IPS-18c (cell line): Measurements from ENCODE around the gene SERPINA9.
"Not testable (repeated sequence)": the region's sequence is repeated elsewhere in the genome, so short reads cannot be mapped to it uniquely, and the experiment has no call there.

Experiments
- H3K4me3 ChIP-seq: 2 replicates; pipeline ENCODE4 v1.7.0; 2013; ENCODE audit warnings: low read depth, mild to moderate bottlenecking, low read length, moderate library complexity; ENCODE audit not compliant: insufficient read depth
- H3K9me3 ChIP-seq: one replicate; pipeline ENCODE4 v1.6.1; 2013; ENCODE audit warnings: mild to moderate bottlenecking, low read length, moderate library complexity; ENCODE audit not compliant: control insufficient read depth, insufficient read depth

Gene SERPINA9

DNA sequence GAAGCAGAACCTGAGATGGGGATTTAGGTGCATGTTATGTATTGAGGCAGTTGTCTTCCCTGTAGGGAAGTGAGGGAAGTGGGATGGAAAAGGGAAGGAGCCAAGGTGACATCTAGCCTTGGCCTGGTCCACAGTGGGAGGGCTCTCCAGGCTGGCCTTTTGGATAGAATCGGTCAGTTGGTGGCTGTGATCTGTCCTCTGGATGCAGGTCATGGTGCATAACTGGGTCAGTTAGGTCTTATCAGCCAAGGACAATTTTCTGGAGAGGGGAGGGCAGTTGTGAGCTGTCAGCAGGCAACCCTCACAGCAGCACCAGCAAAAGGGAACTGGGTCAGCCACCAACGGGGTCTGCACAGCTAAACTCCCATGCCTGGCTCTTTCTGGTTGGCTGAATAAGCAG, 23.7 kb upstream of the SERPINA9 start:
- Histone ChIP-seq H3K4me3 (no peak overlapping the region), H3K9me3 (no peaks in the 10 kb centered on the region)

- Histone ChIP-seq H3K4me3 (no peak overlapping the region), H3K9me3 (no peaks in the 10 kb centered on the region)
These were observed 22.2 kb upstream of the SERPINA9 start for GRCh38 chr14:94498215-94498614.

GRCh38 chr14:94494085-94494484, 18.1 kb upstream of the SERPINA9 start:
- Histone ChIP-seq H3K9me3 (no peaks in the 10 kb centered on the region), H3K4me3 (no peak overlapping the region)

DNA sequence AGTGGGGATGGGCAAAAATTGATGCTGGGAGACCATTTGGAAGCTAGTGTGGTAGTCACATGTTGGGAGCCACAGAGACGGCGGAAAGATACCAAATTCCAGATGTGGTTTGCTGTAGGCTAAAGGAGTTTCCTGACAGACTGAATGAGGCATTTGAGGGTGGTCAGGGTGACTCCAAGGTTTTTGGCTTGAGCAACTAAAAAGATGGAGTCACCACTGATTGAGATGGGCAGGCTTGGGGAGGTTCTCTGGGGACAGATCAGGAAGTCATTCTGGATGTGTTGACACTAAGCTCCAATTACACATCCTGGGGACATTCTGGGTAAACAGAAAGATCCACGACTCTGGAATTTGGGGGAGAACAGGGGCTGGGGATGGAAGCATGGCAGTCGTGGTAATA, 15.5 kb upstream of the SERPINA9 start:
- H3K9me3 ChIP-seq, result no peaks in the 10 kb centered on the region
- H3K4me3 ChIP-seq, result no peak overlapping the region

GRCh38 chr14:94489336-94489735, 13.3 kb upstream of the SERPINA9 start:
- Histone ChIP-seq H3K4me3 (no peak overlapping the region), H3K9me3 (no peaks in the 10 kb centered on the region)

DNA sequence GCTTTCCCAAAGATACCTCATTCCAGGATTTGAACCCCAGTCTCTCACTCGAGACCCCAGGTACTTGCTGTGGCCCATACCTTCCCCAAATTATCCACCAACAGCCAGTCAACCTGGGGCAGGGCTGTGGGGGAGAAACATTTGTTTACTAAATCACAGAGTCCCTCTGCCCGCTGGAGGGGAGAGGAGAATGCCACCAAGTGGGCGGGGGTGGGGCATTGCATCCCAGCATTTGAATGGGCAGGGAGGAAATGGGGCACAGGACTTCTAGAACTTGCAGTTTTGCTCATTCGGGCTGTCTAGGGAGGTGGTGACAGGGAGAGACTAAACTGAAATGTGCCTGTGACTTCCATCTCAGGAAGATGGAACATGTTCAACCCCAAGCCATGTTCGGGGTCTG, 10.9 kb upstream of the SERPINA9 start:
- peak overlapping the region; percentile 20 for H3K4me3 ChIP-seq
- H3K9me3 ChIP-seq, result no peaks in the 10 kb centered on the region

GRCh38 chr14:94485944-94486841, 10.2 kb upstream of the SERPINA9 start:
- Histone ChIP-seq H3K9me3 (no peaks in the 10 kb centered on the region), H3K4me3 (peak overlapping the region; percentile 38; the same call in 1 of the 2 replicates)

DNA sequence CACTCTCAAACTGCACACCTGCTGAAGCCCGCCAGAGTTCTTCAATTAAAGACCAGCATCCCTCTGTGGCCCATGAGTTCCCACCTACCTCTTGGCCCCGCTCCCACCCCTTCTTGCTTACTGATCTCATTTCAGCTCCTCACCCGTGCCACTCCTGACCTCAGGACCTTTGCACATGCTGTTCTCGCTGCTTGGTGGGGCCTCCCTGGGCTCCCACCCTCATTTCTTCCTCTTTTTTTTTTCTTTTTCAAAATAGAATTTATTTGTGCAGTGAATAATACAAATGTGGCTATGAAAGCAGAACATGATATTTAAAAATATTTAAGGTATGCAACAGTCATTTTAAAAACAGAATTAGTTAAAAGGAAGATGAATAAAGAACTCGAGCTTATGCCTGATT, 8.5 kb upstream of the SERPINA9 start:
- Histone ChIP-seq H3K4me3 (no peak overlapping the region), H3K9me3 (no peaks in the 10 kb centered on the region)

- Histone ChIP-seq H3K9me3 (peaks cover 5% of the 10 kb centered on the region), H3K4me3 (no peak overlapping the region)
These were observed 7.8 kb upstream of the SERPINA9 start for GRCh38 chr14:94483729-94484275.

DNA sequence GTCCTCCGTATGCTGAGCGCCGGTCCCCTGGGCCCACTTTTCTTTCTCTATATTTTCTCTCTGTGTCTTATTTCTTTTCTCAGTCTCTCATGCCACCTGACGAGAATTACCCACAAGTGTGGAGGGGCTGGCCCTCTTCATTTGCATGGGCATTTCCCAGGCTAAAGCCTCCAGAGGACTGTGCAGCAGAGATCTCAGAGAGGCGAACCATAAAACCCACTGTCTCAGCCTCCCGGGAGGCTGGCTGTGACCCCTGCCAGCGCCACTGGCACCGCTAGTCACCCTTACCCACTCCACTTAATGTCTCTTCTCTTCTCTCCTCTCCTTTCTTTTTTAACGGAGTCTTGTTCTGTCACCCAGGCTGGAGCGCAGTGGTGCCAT, 7.1 kb upstream of the SERPINA9 start:
- Histone ChIP-seq H3K9me3 (peaks cover 5% of the 10 kb centered on the region), H3K4me3 (no peak overlapping the region)

DNA sequence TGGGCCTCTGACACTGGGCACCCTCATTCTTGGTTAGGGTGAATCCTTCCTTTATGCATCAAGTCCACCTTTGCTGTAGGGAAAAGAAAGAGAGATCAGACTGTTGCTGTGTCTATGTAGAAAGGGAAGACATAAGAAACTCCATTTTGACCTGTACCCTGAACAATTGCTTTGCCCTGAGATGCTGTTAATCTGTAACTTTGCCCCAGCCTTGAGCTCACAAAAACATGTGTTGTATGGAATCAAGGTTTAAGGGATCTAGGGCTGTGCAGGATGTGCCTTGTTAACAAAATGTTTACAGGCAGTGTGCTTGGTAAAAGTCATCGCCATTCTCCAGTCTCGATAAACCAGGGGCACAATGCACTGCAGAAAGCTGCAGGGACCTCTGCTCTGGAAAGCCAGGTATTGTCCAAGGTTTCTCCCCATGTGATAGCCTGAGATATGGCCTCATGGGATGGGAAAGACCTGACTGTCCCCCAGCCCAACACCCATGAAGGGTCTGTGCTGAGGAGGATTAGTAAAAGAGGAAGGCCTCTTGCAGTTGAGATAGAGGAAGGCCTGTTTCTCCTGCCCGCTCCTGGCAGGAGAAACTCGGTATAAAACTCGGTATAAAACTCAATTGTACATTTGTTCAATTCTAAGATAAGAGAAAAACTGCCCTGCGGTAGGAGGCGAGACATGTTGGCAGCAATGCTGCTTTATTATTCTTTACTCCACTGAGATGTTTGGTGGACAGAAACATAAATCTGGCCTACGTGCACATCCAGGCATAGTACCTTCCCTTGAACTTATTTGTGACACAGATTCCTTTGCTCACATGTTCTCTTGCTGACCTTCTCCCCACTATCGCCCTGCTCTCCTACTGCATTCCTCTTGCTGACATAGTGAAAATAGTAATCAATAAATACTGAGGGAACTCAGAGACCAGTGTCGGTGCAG, 6.4 kb upstream of the SERPINA9 start:
- not testable (repeated sequence) for H3K9me3 ChIP-seq, H3K4me3 ChIP-seq

DNA sequence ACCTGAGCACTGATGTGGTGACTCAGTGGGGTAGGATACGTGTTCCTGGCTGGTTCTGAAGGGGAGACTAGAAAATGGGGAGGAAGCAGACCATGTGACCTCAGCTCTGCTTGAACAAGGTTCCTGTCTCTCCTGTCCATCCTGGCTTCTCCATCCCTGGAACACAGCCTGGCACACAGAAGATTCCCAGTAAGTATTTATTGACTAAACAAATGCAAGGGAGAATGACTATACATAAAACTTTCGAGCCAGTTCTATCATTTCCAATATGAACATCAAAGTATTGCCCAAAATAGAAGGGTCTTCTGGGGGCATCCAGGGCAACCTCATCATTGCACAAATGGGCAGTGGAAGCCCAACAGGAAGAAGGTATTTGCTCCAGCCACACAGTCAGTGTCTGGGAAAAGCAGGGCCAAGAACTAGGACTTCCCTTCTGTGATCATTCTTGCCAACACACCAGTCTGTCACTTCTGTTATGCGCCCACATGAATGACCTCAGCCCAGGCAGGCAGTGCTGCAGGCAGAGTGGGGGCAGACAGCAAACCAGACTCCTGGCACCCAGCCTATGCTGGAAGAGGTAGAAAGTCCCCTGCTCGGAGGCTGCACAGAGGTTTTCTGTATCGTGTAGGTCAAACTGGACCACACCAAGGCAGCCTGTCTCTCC, 5.6 kb upstream of the SERPINA9 start:
- Histone ChIP-seq H3K4me3 (no peak overlapping the region), H3K9me3 (peaks cover 5% of the 10 kb centered on the region)

GRCh38 chr14:94480809-94481208, 4.8 kb upstream of the SERPINA9 start:
- Histone ChIP-seq H3K9me3 (peaks cover 5% of the 10 kb centered on the region), H3K4me3 (no peak overlapping the region)

DNA sequence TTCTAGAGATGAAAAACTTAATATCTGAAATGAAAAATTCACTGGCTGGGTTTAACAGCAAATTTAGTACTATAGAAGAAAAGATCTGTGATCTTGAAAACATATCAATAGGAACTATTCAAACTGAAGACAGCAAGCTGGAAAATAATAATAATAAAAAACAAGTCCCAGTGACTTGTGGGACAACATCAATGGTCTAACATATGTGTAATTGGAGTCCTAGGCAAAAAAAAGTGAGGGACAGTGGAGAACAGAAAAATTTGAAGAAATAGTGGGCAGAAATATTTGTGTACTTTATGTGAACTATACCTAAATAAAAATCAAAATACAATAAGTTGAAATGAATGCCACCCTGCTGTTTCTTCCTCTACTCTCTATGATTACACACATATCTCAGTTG, 2.4 kb upstream of the SERPINA9 start:
- Histone ChIP-seq H3K9me3 (peaks cover 5% of the 10 kb centered on the region), H3K4me3 (no peak overlapping the region)

DNA sequence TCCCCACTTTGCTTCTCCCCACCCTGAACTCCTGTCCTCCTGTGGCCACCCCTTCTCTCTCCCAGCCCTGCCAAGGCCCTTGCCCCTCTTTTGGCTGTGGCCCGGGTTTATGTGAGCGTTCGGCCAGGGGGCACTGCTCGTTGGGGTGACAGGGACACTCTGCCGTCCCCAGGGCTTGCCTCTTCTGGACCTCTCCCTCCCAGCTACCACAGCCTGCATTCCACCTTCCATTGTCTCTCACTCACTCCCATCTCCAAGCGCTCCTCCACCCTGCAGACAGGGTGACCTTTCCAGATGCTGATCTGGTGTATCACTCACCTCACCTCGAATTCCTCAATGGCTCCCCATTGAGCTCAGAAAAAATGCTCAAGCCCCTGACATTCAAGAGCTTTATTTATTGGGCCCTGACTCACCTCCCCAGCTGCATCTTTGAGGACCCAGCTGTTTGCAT, 1.4 kb downstream of the SERPINA9 start:
- Histone ChIP-seq H3K9me3 (peaks cover 5% of the 10 kb centered on the region), H3K4me3 (no peak overlapping the region)

DNA sequence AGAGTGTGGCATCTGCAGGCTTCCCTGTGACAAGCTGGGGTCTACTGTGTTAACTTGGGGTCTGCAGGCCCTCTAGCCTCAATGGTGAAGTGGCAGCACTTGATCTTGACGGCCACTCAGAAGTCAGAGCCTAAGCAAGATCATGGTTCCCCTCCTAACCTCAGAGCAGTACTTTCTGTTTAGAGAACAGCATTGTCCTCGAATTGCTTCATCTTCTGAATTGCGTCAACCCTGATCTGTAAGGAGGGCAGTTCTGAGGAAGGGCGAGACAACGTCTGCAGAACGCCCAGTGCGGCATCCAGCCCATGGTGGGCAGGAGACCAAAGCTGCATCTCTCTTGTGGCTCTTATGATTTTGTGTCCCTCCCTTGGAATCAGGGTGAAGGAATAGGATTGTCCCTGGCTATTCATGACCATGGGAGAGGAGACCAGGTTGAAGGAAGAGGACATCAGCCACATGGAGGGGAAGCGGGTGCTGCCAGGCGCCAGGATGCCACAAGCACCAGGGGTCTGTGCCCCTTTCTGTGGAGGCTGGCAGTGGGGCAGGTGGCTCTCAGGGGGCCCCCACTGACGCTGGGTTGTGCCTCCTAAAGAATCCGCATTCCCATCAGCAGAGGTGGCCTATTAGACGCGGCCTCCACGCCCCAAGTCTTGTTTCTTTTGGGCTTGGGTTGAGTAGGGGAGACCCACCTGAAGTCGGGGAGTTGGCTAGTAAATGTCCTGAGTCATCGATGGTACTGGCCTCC, 2.2 kb downstream of the SERPINA9 start:
- no peak overlapping the region for H3K4me3 ChIP-seq
- peaks cover under 1% of the 10 kb centered on the region for H3K9me3 ChIP-seq

DNA sequence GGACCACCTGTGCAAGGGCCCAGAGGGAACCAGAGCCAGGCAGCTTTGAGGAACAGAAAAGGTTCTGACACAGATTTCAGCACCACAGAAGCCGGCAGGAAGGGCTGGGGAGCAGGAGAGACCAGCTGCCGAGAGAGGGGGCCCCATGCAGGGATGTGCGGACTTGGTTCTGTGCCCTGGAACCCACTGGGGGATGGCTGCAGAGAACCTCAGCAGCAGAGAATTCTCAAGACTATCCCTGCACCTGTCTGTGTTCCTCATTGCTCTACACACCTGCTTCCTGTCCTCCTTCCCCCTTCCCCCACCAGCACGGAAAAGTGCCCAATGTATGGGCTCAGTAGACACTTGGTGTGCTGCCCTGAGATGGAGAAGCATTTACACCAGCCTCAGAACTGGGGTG, 3.2 kb downstream of the SERPINA9 start:
- no peak overlapping the region for H3K4me3 ChIP-seq

More for the DNA sequence above, 3.2 kb downstream of the SERPINA9 start:
- H3K9me3 ChIP-seq, result no peaks in the 10 kb centered on the region
